ENCODE results near the gene RHAG. TPM values are rescaled to one million over a fixed set of nuclear protein-coding genes. Genes with fewer than 3 reads are reported as not detected.

RHAG gene
- total and polyA plus RNA-seq, 2 of the 8 experiments (the other 6 are each of a cell fraction or from before 2014, with no cell fraction given): not detected

- POLR2A ChIA-PET (ENCODE audit: partially characterized antibody): no interaction called here
- no peak overlapping the region for H3K9ac ChIP-seq (replicated peaks in 1 of 4; ENCODE audit: extremely low read depth in 1 of 4, low read depth in 3 of 4, low read length in 3 of 4)
These were observed 14.6 kb upstream of the RHAG start for GRCh38 chr6:49651239-49651638.

More at GRCh38 chr6:49651239-49651638, 14.6 kb upstream of the RHAG start:
- H2AK5ac ChIP-seq (ENCODE audit: low read depth, low read length): no peak overlapping the region
- no peak overlapping the region for H3K18ac ChIP-seq (ENCODE audit: extremely low read depth, low read length)
- CTCF ChIA-PET (ENCODE audit: partially characterized antibody): interaction anchor here (0.9 kb wide), 1 partner anchor 178 kb away, joined by 3 read pairs; no protein-coding TSS in a partner anchor
- TF ChIP-seq RBBP5 (IDR thresholded peaks at IDR 0.05; ENCODE audit: borderline replicate concordance, low read depth, low read length) (no peak), KDM5A (IDR thresholded peaks at IDR 0.05; ENCODE audit: low read length) (no peak), FOSL1 (IDR thresholded peaks at IDR 0.05; ENCODE audit: insufficient read depth, low read depth, low read length) (no peak), JUN (IDR thresholded peaks at IDR 0.05; ENCODE audit: low read depth, low read length) (no peak), TBP (IDR thresholded peaks at IDR 0.05; ENCODE audit: low read depth, low read length) (no peak)
- TF ChIP-seq, protein P1, sequence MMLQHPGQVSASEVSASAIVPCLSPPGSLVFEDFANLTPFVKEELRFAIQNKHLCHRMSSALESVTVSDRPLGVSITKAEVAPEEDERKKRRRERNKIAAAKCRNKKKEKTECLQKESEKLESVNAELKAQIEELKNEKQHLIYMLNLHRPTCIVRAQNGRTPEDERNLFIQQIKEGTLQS (IDR thresholded peaks at IDR 0.05; ENCODE audit: insufficient read depth, low read depth, low read length): no peak
- H2BK120ac ChIP-seq (replicated peaks; ENCODE audit: low read depth, low read length): no peak overlapping the region
- H4K20me1 ChIP-seq (replicated peaks in 1 of 2; ENCODE audit: control insufficient read depth in 1 of 2, insufficient read depth in 2 of 2, low read length in 2 of 2): no peaks in the 10 kb centered on the region
- H4K5ac ChIP-seq (ENCODE audit: insufficient read length, low read depth, low read length): no peak overlapping the region
- no peak overlapping the region for H3K27ac ChIP-seq (ENCODE audit: low read depth, low read length)
- H3K4me2 ChIP-seq (ENCODE audit: insufficient read depth in 1 of 2, low read depth in 2 of 2, low read length in 2 of 2): no peak overlapping the region
- no peak overlapping the region for H3K4me3 ChIP-seq (ENCODE audit: extremely low read depth in 1 of 4, insufficient read depth in 2 of 4, low read depth in 3 of 4, low read length in 4 of 4)
- no peaks in the 10 kb centered on the region for H3K79me1 ChIP-seq (ENCODE audit: low read depth, low read length)
- no peak overlapping the region for H3K4ac ChIP-seq (replicated peaks; ENCODE audit: insufficient read length, low read depth, low read length)
- no peaks in the 10 kb centered on the region for H3K36me3 ChIP-seq (ENCODE audit: control insufficient read depth in 2 of 4, insufficient read depth in 4 of 4, low read length in 3 of 4)
- no peak overlapping the region for H2BK5ac ChIP-seq (ENCODE audit: low read depth, low read length)
- H3K4me1 ChIP-seq (replicated peaks in 1 of 4; ENCODE audit: control insufficient read depth in 3 of 4, insufficient read depth in 4 of 4, low read length in 3 of 4): no peaks in the 10 kb centered on the region
- H2BK20ac ChIP-seq (ENCODE audit: low read length): no peak overlapping the region
- H3K79me2 ChIP-seq (ENCODE audit: control insufficient read depth in 1 of 2, insufficient read depth in 2 of 2, low read length in 2 of 2): no peaks in the 10 kb centered on the region
- H4K8ac ChIP-seq (ENCODE audit: extremely low read depth, insufficient read depth, low read length): no peak overlapping the region
- no peak overlapping the region for H2AFZ ChIP-seq (ENCODE audit: low read length)
- no peak overlapping the region for H3K14ac ChIP-seq (ENCODE audit: insufficient read length)
- no peak overlapping the region for H2BK12ac ChIP-seq (ENCODE audit: low read depth, low read length)
- no peaks in the 10 kb centered on the region for H3K23me2 ChIP-seq (ENCODE audit: low read depth, low read length)
- FAIRE-seq: no peak
- H3K27me3 ChIP-seq (replicated peaks in 1 of 4; ENCODE audit: control insufficient read depth in 3 of 4, extremely low read depth in 1 of 4, insufficient read depth in 3 of 4, low read length in 3 of 4): no peaks in the 10 kb centered on the region
- no peak overlapping the region for H3K56ac ChIP-seq (replicated peaks; ENCODE audit: insufficient read length, low read depth, low read length)
- no peak overlapping the region for H2BK15ac ChIP-seq (ENCODE audit: low read length)
- no peak for DNase-seq (ENCODE audit: low read depth in 1 of 2, low spot score in 2 of 2)
- no peak overlapping the region for H4K91ac ChIP-seq (replicated peaks; ENCODE audit: insufficient read length, low read length)
- WGBS, 2 experiments (ENCODE audit: extremely low coverage in 1 of 2, insufficient coverage in 1 of 2, insufficient read length in 1 of 2, insufficient replicate concordance in 2 of 2, low coverage in 1 of 2, low lambda C conversion rate in 2 of 2, missing lambda C conversion rate in 1 of 2): 93% methylated on average over 2 of the region's 2 CpGs; no CpG with 5 or more reads in 1 of the 2 experiments
- H3K9me3 ChIP-seq (ENCODE audit: insufficient read depth in 2 of 2, low read depth in 1 of 2, low read length in 1 of 2): no peaks in the 10 kb centered on the region
- H3K23ac ChIP-seq (ENCODE audit: insufficient read length): no peak overlapping the region
